Measurements from ENCODE around the gene PRDM4. TPM values are rescaled to one million over a fixed set of nuclear protein-coding genes. Genes with fewer than 3 reads are reported as not detected.

The PRDM4 gene
- total and polyA plus RNA-seq, 2 of the 4 experiments (the other 2 are of a cell fraction), result 20.1 to 26.7 TPM

DNA sequence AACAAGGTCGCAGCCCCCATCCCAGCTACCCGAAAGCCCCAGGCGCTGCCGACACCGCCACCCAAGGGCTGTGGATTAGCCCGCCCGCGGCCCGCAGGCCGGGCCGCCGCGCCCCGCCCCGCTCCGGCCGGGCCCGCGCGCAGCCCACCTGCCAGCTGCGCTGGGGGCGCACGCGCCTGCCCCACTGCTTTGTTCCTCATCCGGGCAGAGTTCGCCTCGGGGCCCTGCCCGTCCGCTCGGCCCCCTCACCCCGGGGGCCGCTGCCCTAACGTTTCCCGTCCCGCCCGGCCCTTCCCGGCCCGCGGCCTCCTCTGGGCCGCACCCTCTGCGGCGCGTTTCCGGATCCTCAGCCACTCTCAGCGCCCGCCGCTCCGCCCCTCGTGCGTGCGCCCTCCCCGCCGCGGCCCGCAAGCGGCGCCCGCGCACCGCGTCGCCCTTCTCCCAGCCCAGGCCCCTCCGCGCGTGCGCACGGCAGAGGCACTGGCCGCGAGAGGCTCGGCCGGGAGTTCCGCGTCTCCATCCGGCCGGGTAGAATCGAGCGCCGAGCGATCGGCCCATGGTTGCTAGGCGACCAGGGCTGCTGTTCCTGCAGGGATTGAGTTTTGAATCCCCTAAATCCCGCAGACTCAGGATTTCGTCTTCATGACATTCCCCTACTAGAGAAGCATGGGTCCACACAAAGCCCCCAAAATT, at the start of gene PRDM4 (continued):
- TF ChIP-seq SMC3 (IDR thresholded peaks at IDR 0.05; ENCODE audit: low read depth, low read length), result peak; percentile 25; the same call in 1 of the 2 replicates

DNA sequence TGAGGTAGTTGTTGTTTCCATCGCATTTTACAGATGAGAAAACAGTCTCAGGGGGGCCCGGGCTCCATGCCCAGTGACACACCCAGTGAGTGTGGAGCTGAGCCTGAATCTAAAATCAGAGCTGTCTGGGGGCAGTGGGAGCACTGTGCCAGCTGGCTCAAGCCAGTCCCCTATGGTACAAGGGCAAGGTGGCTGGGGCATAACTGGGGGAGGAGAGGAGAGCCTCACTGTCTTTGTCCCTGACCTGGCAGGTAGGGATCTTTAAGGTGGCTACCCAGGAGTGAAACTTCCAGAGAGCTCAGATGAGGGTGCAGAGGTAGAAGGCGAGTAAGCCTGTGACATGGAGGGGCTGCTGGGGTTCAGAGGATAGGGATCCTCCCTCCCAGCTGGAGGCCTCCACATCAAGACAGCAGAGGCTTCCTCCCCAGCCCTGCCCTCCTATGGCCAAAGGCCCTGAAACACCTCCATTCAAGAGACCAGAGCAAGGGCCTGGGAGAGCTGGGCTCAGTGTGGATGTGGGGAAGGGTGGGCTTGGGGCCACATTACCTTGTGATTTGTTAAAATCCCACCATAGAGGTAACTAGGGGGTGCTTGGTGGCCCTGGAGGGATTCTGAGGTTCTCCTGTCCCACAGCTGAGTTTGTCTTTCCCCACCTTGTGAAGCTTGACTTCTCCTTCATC, 46.7 kb upstream of the PRDM4 start:
- in situ Hi-C loops (cut with MboI; ENCODE audit: low sequenced_read_pairs), result no loop called here
- Histone ChIP-seq H3K9me3 (ENCODE audit: control insufficient read depth, insufficient read depth, low read length) (no peaks in the 10 kb centered on the region), H2AK5ac (ENCODE audit: low read depth, low read length) (no peak overlapping the region), H4K91ac (ENCODE audit: insufficient read depth, low read depth, low read length) (no peak overlapping the region), H3K9ac (ENCODE audit: low read depth, low read length) (no peak overlapping the region), H2BK20ac (ENCODE audit: low read depth, low read length) (no peak overlapping the region), H3K27ac (ENCODE audit: insufficient read depth, low read length) (no peak overlapping the region), H3K79me1 (ENCODE audit: low read depth in 1 of 2, low read length in 2 of 2) (no peaks in the 10 kb centered on the region), H3K4me3 (ENCODE audit: insufficient read depth, low read depth, low read length) (no peak overlapping the region), H4K5ac (ENCODE audit: low read depth, low read length) (no peak overlapping the region), H3K9me1 (ENCODE audit: insufficient read depth, low read length) (no peaks in the 10 kb centered on the region), H3K4me1 (ENCODE audit: control insufficient read depth, insufficient read depth, low read length) (no peaks in the 10 kb centered on the region), H3K18ac (ENCODE audit: low read depth, low read length) (no peak overlapping the region), H3K4ac (ENCODE audit: low read depth, low read length) (no peak overlapping the region), H4K20me1 (ENCODE audit: insufficient read depth, low read length) (no peaks in the 10 kb centered on the region), H3K27me3 (ENCODE audit: control insufficient read depth, insufficient read depth, low read length) (no peaks in the 10 kb centered on the region), H2AK9ac (replicated peaks; ENCODE audit: low read depth, low read length, poor library complexity) (no peak overlapping the region), H2BK120ac (ENCODE audit: low read depth, low read length) (no peak overlapping the region), H3K14ac (replicated peaks; ENCODE audit: low read depth, low read length) (no peak overlapping the region), H3K23ac (ENCODE audit: low read depth, low read length) (no peak overlapping the region), H3K56ac (ENCODE audit: extremely low read depth, insufficient read depth, low read length) (no peak overlapping the region), H4K8ac (ENCODE audit: low read depth in 2 of 2, low read length in 2 of 2) (no peak overlapping the region), H2AFZ (replicated peaks; ENCODE audit: low read length, poor library complexity) (no peak overlapping the region), H2BK15ac (ENCODE audit: low read depth, low read length) (no peak overlapping the region), H3K4me2 (ENCODE audit: low read depth, low read length) (no peak overlapping the region), H3K36me3 (ENCODE audit: control insufficient read depth, insufficient read depth, low read length) (no peaks in the 10 kb centered on the region), H2BK5ac (ENCODE audit: low read depth, low read length, poor library complexity, severe bottlenecking) (no peak overlapping the region)
- intact Hi-C loops (cut with micrococcal nuclease), result no loop called here
- WGBS, 2 experiments (ENCODE audit: extremely low coverage in 2 of 2, insufficient read length in 1 of 2), result no CpG with 5 or more reads among the region's 3 CpGs
- DNase-seq (no peak), ATAC-seq (ENCODE audit: low read depth) (no peak)
- ChIA-PET CTCF (interaction anchor here (0.8 kb wide), 1 partner anchor 23 kb away, joined by 3 read pairs; no protein-coding TSS in a partner anchor), POLR2A (ENCODE audit: unreplicated experiment) (no interaction called here)
- dilution Hi-C loops (cut with HindIII; ENCODE audit: low sequenced_read_pairs, unreplicated experiment), result no loop called here
- BruUV-seq (replicated peaks), result no TSS peak
- TF ChIP-seq POLR2A (IDR thresholded peaks at IDR 0.05; ENCODE audit: low read depth, low read length), result no peak
- TF ChIP-seq CEBPB (IDR thresholded peaks at IDR 0.05; ENCODE audit: low read depth, low read length), result no peak
- no peak for TF ChIP-seq RFX5 (IDR thresholded peaks at IDR 0.05; ENCODE audit: low read depth, low read length)
- TF ChIP-seq, protein P1, sequence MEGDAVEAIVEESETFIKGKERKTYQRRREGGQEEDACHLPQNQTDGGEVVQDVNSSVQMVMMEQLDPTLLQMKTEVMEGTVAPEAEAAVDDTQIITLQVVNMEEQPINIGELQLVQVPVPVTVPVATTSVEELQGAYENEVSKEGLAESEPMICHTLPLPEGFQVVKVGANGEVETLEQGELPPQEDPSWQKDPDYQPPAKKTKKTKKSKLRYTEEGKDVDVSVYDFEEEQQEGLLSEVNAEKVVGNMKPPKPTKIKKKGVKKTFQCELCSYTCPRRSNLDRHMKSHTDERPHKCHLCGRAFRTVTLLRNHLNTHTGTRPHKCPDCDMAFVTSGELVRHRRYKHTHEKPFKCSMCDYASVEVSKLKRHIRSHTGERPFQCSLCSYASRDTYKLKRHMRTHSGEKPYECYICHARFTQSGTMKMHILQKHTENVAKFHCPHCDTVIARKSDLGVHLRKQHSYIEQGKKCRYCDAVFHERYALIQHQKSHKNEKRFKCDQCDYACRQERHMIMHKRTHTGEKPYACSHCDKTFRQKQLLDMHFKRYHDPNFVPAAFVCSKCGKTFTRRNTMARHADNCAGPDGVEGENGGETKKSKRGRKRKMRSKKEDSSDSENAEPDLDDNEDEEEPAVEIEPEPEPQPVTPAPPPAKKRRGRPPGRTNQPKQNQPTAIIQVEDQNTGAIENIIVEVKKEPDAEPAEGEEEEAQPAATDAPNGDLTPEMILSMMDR (conservative IDR thresholded peaks at IDR 0.05; ENCODE audit: low read depth, low read length), result no peak
- no peak for TF ChIP-seq MAFK (IDR thresholded peaks at IDR 0.05; ENCODE audit: low read depth, low read length)
- TF ChIP-seq RCOR1 (IDR thresholded peaks at IDR 0.05; ENCODE audit: insufficient replicate concordance, low read length), result no peak
- TF ChIP-seq, protein P2, sequence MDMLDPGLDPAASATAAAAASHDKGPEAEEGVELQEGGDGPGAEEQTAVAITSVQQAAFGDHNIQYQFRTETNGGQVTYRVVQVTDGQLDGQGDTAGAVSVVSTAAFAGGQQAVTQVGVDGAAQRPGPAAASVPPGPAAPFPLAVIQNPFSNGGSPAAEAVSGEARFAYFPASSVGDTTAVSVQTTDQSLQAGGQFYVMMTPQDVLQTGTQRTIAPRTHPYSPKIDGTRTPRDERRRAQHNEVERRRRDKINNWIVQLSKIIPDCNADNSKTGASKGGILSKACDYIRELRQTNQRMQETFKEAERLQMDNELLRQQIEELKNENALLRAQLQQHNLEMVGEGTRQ (IDR thresholded peaks at IDR 0.05; ENCODE audit: low read depth, low read length), result no peak
- no peak for TF ChIP-seq SMC3 (IDR thresholded peaks at IDR 0.05; ENCODE audit: low read depth, low read length)
- no peak for TF ChIP-seq MAZ (IDR thresholded peaks at IDR 0.05; ENCODE audit: borderline replicate concordance, low read depth, low read length)
- no peak for TF ChIP-seq CHD1 (IDR thresholded peaks at IDR 0.05; ENCODE audit: low read depth, low read length)
- no peak for TF ChIP-seq MXI1 (IDR thresholded peaks at IDR 0.05; ENCODE audit: borderline replicate concordance, low read depth, low read length)
- no peak for TF ChIP-seq FOS (IDR thresholded peaks at IDR 0.05; ENCODE audit: low read depth, low read length)
- no peak for TF ChIP-seq RAD21 (IDR thresholded peaks at IDR 0.05; ENCODE audit: low read length)
- no peak for TF ChIP-seq NFE2L2 (IDR thresholded peaks at IDR 0.05; ENCODE audit: low read depth, low read length)
- TF ChIP-seq BHLHE40 (IDR thresholded peaks at IDR 0.05; ENCODE audit: low read depth, low read length), result no peak
